A549 (cell line): ENCODE results near the gene ZNF536. TPM values are rescaled to one million over a fixed set of nuclear protein-coding genes. Genes with fewer than 3 reads are reported as not detected.

Source experiments
- ATAC-seq, 2 experiments: fragments of 200-7000 bp in 1 of 2; fragments of >200 bp in 1 of 2; cut with Nextera tagmentation in 1 of 2; cut with Tn5 transposase in 1 of 2; 3 replicates each; pipeline versions ENCODE4 v1.8.0 to v1.9.1; 2018 to 2020; ENCODE audit warnings: mild to moderate bottlenecking in 1 of 2, moderate library complexity in 1 of 2
- CTCF ChIA-PET: fragments of 300-600 bp; sonication (Branson Sonifier 250); formaldehyde crosslinking; extraction: SDS; loops from one replicate; lab custom pipeline; 2021; ENCODE audit warnings: antibody characterized with exemption, inconsistent platforms; lab: Yijun Ruan, JAX
- POLR2A ChIA-PET: fragments of 350-600 bp; formaldehyde crosslinking; extraction: SDS; loops from one replicate; lab custom pipeline; 2021; ENCODE audit warnings: antibody characterized with exemption, inconsistent platforms; lab: Yijun Ruan, JAX
- DNase-seq, 2 experiments: peaks; one replicate each; pipeline versions ENCODE4 v3.0.0 to v3.0.0-alpha.2; 2011 to 2016; ENCODE audit warnings: low read depth in 1 of 2, low spot score in 1 of 2
- FAIRE-seq: peaks from 2 replicates; lab custom pipeline; 2011; peaks lifted over from hg19 to GRCh38; lab: Jason Lieb, UNC
- H3K27ac ChIP-seq, 2 experiments: fragments of >200 bp; sonication (Bioruptor Twin); formaldehyde crosslinking; 3 replicates each; pipeline ENCODE4 v1.5.1; 2016 to 2017
- H3K4me1 ChIP-seq: fragments of >200 bp; sonication (Bioruptor Twin); formaldehyde crosslinking; 3 replicates; pipeline ENCODE4 v1.6.1; 2016
- H3K4me2 ChIP-seq: fragments of >200 bp; sonication (Bioruptor Twin); formaldehyde crosslinking; 3 replicates; pipeline ENCODE4 v1.6.1; 2016
- H3K4me3 ChIP-seq: fragments of >200 bp; sonication (Bioruptor Twin); formaldehyde crosslinking; 3 replicates; pipeline ENCODE4 v1.5.1; 2016
- H3K9me3 ChIP-seq: fragments of >200 bp; sonication (Bioruptor Twin); formaldehyde crosslinking; 3 replicates; pipeline ENCODE4 v1.6.1; 2016
- CBX8 ChIP-seq: fragments of 200-600 bp; sonication (generic); IDR thresholded peaks from 2 replicates; pipeline ENCODE4 v1.6.1; 2016
- EHMT2 ChIP-seq: fragments of 200-600 bp; sonication (generic); IDR thresholded peaks from 2 replicates; pipeline ENCODE4 v1.6.1; 2016; ENCODE audit warnings: antibody characterized with exemption, low read depth, mild to moderate bottlenecking, moderate library complexity
- HOXA7 ChIP-seq: fragments of 250-450 bp; sonication (Bioruptor Pico); IDR thresholded peaks from 2 replicates; pipeline ENCODE4 v1.5.0; 2020; ENCODE audit warnings: mild to moderate bottlenecking, moderate library complexity
- HOXB13 ChIP-seq: fragments of 250-450 bp; sonication (Bioruptor Pico); IDR thresholded peaks from 2 replicates; pipeline ENCODE4 v1.5.0; 2020; ENCODE audit warnings: low read depth, mild to moderate bottlenecking, moderate library complexity
- KDM1A ChIP-seq: fragments of 200-600 bp; sonication (generic); IDR thresholded peaks from 2 replicates; pipeline ENCODE4 v1.6.1; 2016; ENCODE audit warnings: low read depth, mild to moderate bottlenecking
- MYC ChIP-seq: IDR thresholded peaks from 2 replicates; pipeline ENCODE4 v1.6.1; 2012; ENCODE audit warnings: mild to moderate bottlenecking, inconsistent platforms, low read length, improper control_type of control experiment, borderline replicate concordance
- POLR2A ChIP-seq: IDR thresholded peaks from 2 replicates; pipeline ENCODE4 v1.6.1; 2012; ENCODE audit warnings: mild to moderate bottlenecking, low read length
- POLR2AphosphoS2 ChIP-seq: conservative IDR thresholded peaks from 2 replicates; pipeline ENCODE4 v1.6.1; 2012; ENCODE audit warnings: low read length, improper control_type of control experiment, inconsistent platforms
- RAD21 ChIP-seq, 2 experiments: fragments of >200 bp in 1 of 2; sonication (Bioruptor Twin) in 1 of 2; formaldehyde crosslinking in 1 of 2; IDR thresholded peaks in 1 of 2; conservative IDR thresholded peaks in 1 of 2; 2 replicates in 1 of 2; 3 replicates in 1 of 2; pipeline ENCODE4 v1.6.1; 2012 to 2018; ENCODE audit warnings: inconsistent platforms in 1 of 2
- RARB ChIP-seq: fragments of 250-450 bp; sonication (Bioruptor Pico); IDR thresholded peaks from 2 replicates; pipeline ENCODE4 v1.8.0; 2021; ENCODE audit warnings: mild to moderate bottlenecking, moderate library complexity
- RFX5 ChIP-seq: fragments of 450-650 bp; IDR thresholded peaks from 2 replicates; pipeline ENCODE4 v1.7.1; 2014; ENCODE audit warnings: antibody characterized with exemption, mild to moderate bottlenecking, moderate library complexity
- SREBF2 ChIP-seq: fragments of 450-650 bp; IDR thresholded peaks from 2 replicates; pipeline ENCODE4 v1.6.1; 2014; ENCODE audit warnings: mild to moderate bottlenecking, moderate library complexity
- ZSCAN20 ChIP-seq: fragments of 250-450 bp; sonication (Bioruptor Pico); IDR thresholded peaks from 2 replicates; pipeline ENCODE4 v1.8.0; 2022; ENCODE audit warnings: mild to moderate bottlenecking, moderate library complexity
- WGBS: methylation state at CpG from one replicate; pipeline ENCODE4 v1.1.6; 2017; ENCODE audit errors: missing lambda C conversion rate; 5-methylcytosine and 5-hydroxymethylcytosine counted together
- polyA plus RNA-seq, 4 experiments: library from polyadenylated mRNA; depleted of rRNA in 3 of 4; stranded (reverse); fragments of >200 nt; fragmentation: RNase III in 1 of 4; extraction: RNeasy Plus Mini Kit Qiagen cat#74134 plus additional on column Dnase treatment in 1 of 4; gene quantifications; 2 replicates in 3 of 4; 3 replicates in 1 of 4; pipeline ENCODE4 v1.2.3, GENCODE V29; 2011 to 2017
- TF ChIP-seq, protein P1 (sequence below): IDR thresholded peaks from 2 replicates; pipeline ENCODE4 v1.6.1; 2012; ENCODE audit warnings: low read depth, borderline replicate concordance
- TF ChIP-seq, protein P2 (sequence below): fragments of 250-450 bp; sonication (Bioruptor Pico); IDR thresholded peaks from 2 replicates; pipeline ENCODE4 v1.5.0; 2021; ENCODE audit warnings: mild to moderate bottlenecking, moderate library complexity, borderline replicate concordance
- TF ChIP-seq, protein P3 (sequence below): fragments of 200-600 bp; sonication (generic); IDR thresholded peaks from 2 replicates; pipeline ENCODE4 v1.6.1; 2016; ENCODE audit warnings: antibody characterized with exemption, mild to moderate bottlenecking, moderate library complexity
- TF ChIP-seq, protein P4 (sequence below): fragments of 450-650 bp; IDR thresholded peaks from 2 replicates; pipeline ENCODE4 v1.6.1; 2014; ENCODE audit warnings: antibody characterized with exemption
- TF ChIP-seq, protein P5 (sequence below): fragments of 250-450 bp; sonication (Bioruptor Pico); IDR thresholded peaks from 2 replicates; pipeline ENCODE4 v1.5.0; 2020; ENCODE audit warnings: low read depth, mild to moderate bottlenecking, moderate library complexity

The ZNF536 gene
- polyA plus RNA-seq, 2 of the 4 experiments (the other 2 are of a cell fraction) = not detected

DNA sequence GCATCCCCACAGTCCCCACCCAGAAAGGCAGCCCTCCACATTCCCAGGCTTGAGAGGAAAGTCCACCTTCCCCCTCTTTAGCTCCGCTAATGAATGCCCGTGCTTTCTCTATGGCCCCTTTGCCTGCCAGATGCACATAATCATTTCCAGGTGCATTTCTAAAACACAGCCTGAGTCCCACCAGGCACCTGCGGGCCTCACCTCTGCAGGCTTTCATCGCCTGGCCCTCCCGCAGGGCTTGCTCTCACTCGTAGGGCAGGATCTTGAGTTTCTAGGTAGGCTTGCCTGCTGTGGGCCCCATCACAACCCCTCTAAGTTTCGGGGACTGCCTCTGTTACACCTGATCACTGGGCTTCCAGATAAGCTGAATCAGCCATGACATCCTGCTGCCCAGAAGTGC, 173.6 kb downstream of the ZNF536 start:
- H3K4me2 ChIP-seq = no peak overlapping the region
- no peak overlapping the region for H3K27ac ChIP-seq
- H3K4me3 ChIP-seq = no peak overlapping the region
- CTCF ChIA-PET = interaction anchor here (1.0 kb wide), 1 partner anchor 107 kb away, joined by 3 read pairs; no protein-coding TSS in a partner anchor
- 34% methylated on average over 7 of the region's 7 CpGs for WGBS
- ATAC-seq = no peak
- no peaks in the 10 kb centered on the region for H3K4me1 ChIP-seq
- POLR2A ChIA-PET = no interaction called here
- FAIRE-seq = no peak
- TF ChIP-seq RFX5 (no peak), ZSCAN20 (CRISPR knock-in tag) (no peak), RARB (CRISPR knock-in tag) (no peak), MYC (no peak), EHMT2 (no peak), KDM1A (no peak), SREBF2 (no peak), RAD21 (conservative IDR thresholded peaks at IDR 0.05 in 1 of 2, IDR thresholded peaks at IDR 0.05 in 1 of 2) (no peak), HOXA7 (CRISPR knock-in tag) (no peak)
- TF ChIP-seq, protein P1, sequence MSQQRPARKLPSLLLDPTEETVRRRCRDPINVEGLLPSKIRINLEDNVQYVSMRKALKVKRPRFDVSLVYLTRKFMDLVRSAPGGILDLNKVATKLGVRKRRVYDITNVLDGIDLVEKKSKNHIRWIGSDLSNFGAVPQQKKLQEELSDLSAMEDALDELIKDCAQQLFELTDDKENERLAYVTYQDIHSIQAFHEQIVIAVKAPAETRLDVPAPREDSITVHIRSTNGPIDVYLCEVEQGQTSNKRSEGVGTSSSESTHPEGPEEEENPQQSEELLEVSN = no peak
- TF ChIP-seq, protein P2, sequence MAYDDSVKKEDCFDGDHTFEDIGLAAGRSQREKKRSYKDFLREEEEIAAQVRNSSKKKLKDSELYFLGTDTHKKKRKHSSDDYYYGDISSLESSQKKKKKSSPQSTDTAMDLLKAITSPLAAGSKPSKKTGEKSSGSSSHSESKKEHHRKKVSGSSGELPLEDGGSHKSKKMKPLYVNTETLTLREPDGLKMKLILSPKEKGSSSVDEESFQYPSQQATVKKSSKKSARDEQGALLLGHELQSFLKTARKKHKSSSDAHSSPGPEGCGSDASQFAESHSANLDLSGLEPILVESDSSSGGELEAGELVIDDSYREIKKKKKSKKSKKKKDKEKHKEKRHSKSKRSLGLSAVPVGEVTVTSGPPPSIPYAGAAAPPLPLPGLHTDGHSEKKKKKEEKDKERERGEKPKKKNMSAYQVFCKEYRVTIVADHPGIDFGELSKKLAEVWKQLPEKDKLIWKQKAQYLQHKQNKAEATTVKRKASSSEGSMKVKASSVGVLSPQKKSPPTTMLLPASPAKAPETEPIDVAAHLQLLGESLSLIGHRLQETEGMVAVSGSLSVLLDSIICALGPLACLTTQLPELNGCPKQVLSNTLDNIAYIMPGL = no peak
- TF ChIP-seq, protein P3, sequence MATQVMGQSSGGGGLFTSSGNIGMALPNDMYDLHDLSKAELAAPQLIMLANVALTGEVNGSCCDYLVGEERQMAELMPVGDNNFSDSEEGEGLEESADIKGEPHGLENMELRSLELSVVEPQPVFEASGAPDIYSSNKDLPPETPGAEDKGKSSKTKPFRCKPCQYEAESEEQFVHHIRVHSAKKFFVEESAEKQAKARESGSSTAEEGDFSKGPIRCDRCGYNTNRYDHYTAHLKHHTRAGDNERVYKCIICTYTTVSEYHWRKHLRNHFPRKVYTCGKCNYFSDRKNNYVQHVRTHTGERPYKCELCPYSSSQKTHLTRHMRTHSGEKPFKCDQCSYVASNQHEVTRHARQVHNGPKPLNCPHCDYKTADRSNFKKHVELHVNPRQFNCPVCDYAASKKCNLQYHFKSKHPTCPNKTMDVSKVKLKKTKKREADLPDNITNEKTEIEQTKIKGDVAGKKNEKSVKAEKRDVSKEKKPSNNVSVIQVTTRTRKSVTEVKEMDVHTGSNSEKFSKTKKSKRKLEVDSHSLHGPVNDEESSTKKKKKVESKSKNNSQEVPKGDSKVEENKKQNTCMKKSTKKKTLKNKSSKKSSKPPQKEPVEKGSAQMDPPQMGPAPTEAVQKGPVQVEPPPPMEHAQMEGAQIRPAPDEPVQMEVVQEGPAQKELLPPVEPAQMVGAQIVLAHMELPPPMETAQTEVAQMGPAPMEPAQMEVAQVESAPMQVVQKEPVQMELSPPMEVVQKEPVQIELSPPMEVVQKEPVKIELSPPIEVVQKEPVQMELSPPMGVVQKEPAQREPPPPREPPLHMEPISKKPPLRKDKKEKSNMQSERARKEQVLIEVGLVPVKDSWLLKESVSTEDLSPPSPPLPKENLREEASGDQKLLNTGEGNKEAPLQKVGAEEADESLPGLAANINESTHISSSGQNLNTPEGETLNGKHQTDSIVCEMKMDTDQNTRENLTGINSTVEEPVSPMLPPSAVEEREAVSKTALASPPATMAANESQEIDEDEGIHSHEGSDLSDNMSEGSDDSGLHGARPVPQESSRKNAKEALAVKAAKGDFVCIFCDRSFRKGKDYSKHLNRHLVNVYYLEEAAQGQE = no peak
- TF ChIP-seq, protein P4, sequence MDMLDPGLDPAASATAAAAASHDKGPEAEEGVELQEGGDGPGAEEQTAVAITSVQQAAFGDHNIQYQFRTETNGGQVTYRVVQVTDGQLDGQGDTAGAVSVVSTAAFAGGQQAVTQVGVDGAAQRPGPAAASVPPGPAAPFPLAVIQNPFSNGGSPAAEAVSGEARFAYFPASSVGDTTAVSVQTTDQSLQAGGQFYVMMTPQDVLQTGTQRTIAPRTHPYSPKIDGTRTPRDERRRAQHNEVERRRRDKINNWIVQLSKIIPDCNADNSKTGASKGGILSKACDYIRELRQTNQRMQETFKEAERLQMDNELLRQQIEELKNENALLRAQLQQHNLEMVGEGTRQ = no peak
- TF ChIP-seq, protein P5, sequence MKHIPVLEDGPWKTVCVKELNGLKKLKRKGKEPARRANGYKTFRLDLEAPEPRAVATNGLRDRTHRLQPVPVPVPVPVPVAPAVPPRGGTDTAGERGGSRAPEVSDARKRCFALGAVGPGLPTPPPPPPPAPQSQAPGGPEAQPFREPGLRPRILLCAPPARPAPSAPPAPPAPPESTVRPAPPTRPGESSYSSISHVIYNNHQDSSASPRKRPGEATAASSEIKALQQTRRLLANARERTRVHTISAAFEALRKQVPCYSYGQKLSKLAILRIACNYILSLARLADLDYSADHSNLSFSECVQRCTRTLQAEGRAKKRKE = no peak
- no peaks in the 10 kb centered on the region for H3K9me3 ChIP-seq
- DNase-seq = no peak

DNA sequence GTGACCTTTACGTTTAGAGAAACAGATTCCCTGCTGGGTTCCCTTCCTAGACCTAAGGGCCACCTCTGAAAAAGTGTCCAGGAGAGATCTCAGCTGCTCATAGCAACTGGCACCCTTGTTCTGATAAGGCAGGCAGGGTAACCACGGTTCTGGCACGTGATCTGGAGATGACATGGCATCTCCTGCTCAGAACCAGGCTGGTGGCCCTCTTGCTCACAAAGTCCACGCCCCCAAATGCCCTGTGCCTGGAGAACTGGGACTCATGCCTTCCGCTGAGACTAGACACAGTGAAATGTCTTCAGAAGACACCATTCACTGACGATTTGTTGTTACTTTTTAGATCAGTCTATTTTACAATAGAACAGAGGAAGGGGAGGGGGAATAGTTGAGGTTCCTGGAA, 174.1 kb downstream of the ZNF536 start:
- no peak for ATAC-seq
- no peaks in the 10 kb centered on the region for H3K4me1 ChIP-seq
- H3K4me3 ChIP-seq = no peak overlapping the region
- 12% methylated on average over 6 of the region's 6 CpGs for WGBS
- ChIA-PET POLR2A (no interaction called here), CTCF (interaction anchor here (1.3 kb wide), 1 partner anchor 21 kb away, joined by 3 read pairs; no protein-coding TSS in a partner anchor)
- H3K9me3 ChIP-seq = no peaks in the 10 kb centered on the region
- DNase-seq = no peak
- H3K27ac ChIP-seq = no peak overlapping the region
- no peak for TF ChIP-seq CBX8
- TF ChIP-seq POLR2A = no peak
- TF ChIP-seq POLR2AphosphoS2 = no peak
- TF ChIP-seq HOXB13 (CRISPR knock-in tag) = no peak
- no peak overlapping the region for H3K4me2 ChIP-seq
- no peak for FAIRE-seq
